H1 (cell line): ENCODE results near the gene CD8B2. TPM values are rescaled to one million over a fixed set of nuclear protein-coding genes. Genes with fewer than 3 reads are reported as not detected.
A peak's percentile ranks its signal among the peaks of the same experiment; 100 is the strongest.

ENCODE experiments used
- CTCF ChIA-PET: fragments of 300-600 bp; sonication (Branson Sonifier 250); formaldehyde crosslinking; loops from one replicate; lab custom pipeline; 2021; ENCODE audit not compliant: partially characterized antibody; lab: Charles Lee
- POLR2A ChIA-PET: fragments of 300-600 bp; sonication (Branson Sonifier 250); formaldehyde crosslinking; loops from one replicate; lab custom pipeline; 2021; ENCODE audit warnings: inconsistent platforms; ENCODE audit not compliant: partially characterized antibody; lab: Charles Lee
- DNase-seq, 2 experiments: peaks; one replicate each; pipeline versions ENCODE4 v3.0.0 to v3.0.0-alpha.2; 2010 to 2022; ENCODE audit warnings: low spot score in 2 of 2, low read depth in 1 of 2, mixed read lengths in 1 of 2
- FAIRE-seq: peaks from 2 replicates; lab custom pipeline; 2011; peaks lifted over from hg19 to GRCh38; lab: Jason Lieb, UNC
- H2AFZ ChIP-seq: 2 replicates; pipeline ENCODE4 v1.8.1; 2012; ENCODE audit warnings: low read length, inconsistent platforms
- H2AK5ac ChIP-seq: 2 replicates; pipeline ENCODE4 v1.6.1; 2013; ENCODE audit warnings: low read depth, low read length
- H2BK120ac ChIP-seq: replicated peaks from 2 replicates; pipeline ENCODE3; 2013; ENCODE audit warnings: low read depth, low read length, inconsistent platforms
- H2BK12ac ChIP-seq: 2 replicates; pipeline ENCODE4 v1.6.1; 2013; ENCODE audit warnings: low read depth, low read length
- H2BK15ac ChIP-seq: 2 replicates; pipeline ENCODE4 v1.6.1; 2013; ENCODE audit warnings: low read length
- H2BK20ac ChIP-seq: 2 replicates; pipeline ENCODE4 v1.6.1; 2013; ENCODE audit warnings: low read length
- H2BK5ac ChIP-seq: 2 replicates; pipeline ENCODE4 v1.6.1; 2013; ENCODE audit warnings: low read depth, low read length
- H3K14ac ChIP-seq: 2 replicates; pipeline ENCODE4 v1.6.1; 2013; ENCODE audit warnings: inconsistent platforms; ENCODE audit not compliant: insufficient read length
- H3K18ac ChIP-seq: 2 replicates; pipeline ENCODE4 v1.6.1; 2013; ENCODE audit warnings: low read length; ENCODE audit errors: extremely low read depth
- H3K23ac ChIP-seq: 2 replicates; pipeline ENCODE4 v1.6.1; 2013; ENCODE audit warnings: inconsistent platforms; ENCODE audit not compliant: insufficient read length
- H3K23me2 ChIP-seq: 2 replicates; pipeline ENCODE4 v1.6.1; 2013; ENCODE audit warnings: low read depth, low read length
- H3K27ac ChIP-seq: 2 replicates; pipeline ENCODE4 v1.6.1; 2011; ENCODE audit warnings: low read depth, low read length, inconsistent platforms
- H3K27me3 ChIP-seq, 4 experiments: replicated peaks in 1 of 4; 1 replicate in 1 of 4; 2 replicates in 3 of 4; pipeline versions ENCODE4 v1.6.1 to v1.8.1; 2011 to 2013; ENCODE audit warnings: low read length in 3 of 4, mild to moderate bottlenecking in 3 of 4, inconsistent platforms in 2 of 4, mixed read lengths in 2 of 4, moderate library complexity in 1 of 4; ENCODE audit not compliant: control insufficient read depth in 3 of 4, insufficient read depth in 3 of 4; ENCODE audit errors: extremely low read depth in 1 of 4
- H3K36me3 ChIP-seq, 4 experiments: 2 replicates each; pipeline versions ENCODE4 v1.6.1 to v1.8.1; 2011 to 2013; ENCODE audit warnings: mild to moderate bottlenecking in 4 of 4, low read length in 3 of 4, moderate library complexity in 2 of 4, control low read depth in 1 of 4, inconsistent platforms in 1 of 4; ENCODE audit not compliant: insufficient read depth in 4 of 4, control insufficient read depth in 2 of 4
- H3K4ac ChIP-seq: replicated peaks from 2 replicates; pipeline ENCODE3; 2013; ENCODE audit warnings: low read length, low read depth, mixed read lengths, inconsistent platforms; ENCODE audit not compliant: insufficient read length
- H3K4me1 ChIP-seq, 4 experiments: replicated peaks in 1 of 4; 1 replicate in 1 of 4; 2 replicates in 3 of 4; pipeline versions ENCODE4 v1.6.1 to v1.8.1; 2011 to 2013; ENCODE audit warnings: low read length in 3 of 4, inconsistent platforms in 2 of 4, mixed read lengths in 1 of 4; ENCODE audit not compliant: insufficient read depth in 4 of 4, control insufficient read depth in 3 of 4
- H3K4me2 ChIP-seq, 2 experiments: 2 replicates each; pipeline versions ENCODE4 v1.6.1 to v1.8.1; 2011 to 2013; ENCODE audit warnings: low read depth in 2 of 2, low read length in 2 of 2, control low read depth in 1 of 2, inconsistent platforms in 1 of 2, mild to moderate bottlenecking in 1 of 2; ENCODE audit not compliant: insufficient read depth in 1 of 2
- H3K4me3 ChIP-seq, 4 experiments: fragments of 200-600, 300-600 bp in 1 of 4; sonication (generic), shearing (Covaris generic), sonication (Bioruptor Twin) in 1 of 4; 2 replicates each; pipeline versions ENCODE4 v1.5.1 to v1.8.1; 2011 to 2016; ENCODE audit warnings: low read length in 4 of 4, low read depth in 3 of 4, control low read depth in 2 of 4, inconsistent platforms in 2 of 4, mild to moderate bottlenecking in 2 of 4, mixed read lengths in 1 of 4, moderate library complexity in 1 of 4; ENCODE audit not compliant: insufficient read depth in 2 of 4; ENCODE audit errors: extremely low read depth in 1 of 4
- H3K56ac ChIP-seq: replicated peaks from 2 replicates; pipeline ENCODE3; 2013; ENCODE audit warnings: low read depth, mild to moderate bottlenecking, mixed read lengths, low read length, inconsistent platforms; ENCODE audit not compliant: insufficient read length
- H3K79me1 ChIP-seq: 2 replicates; pipeline ENCODE4 v1.6.1; 2013; ENCODE audit warnings: low read depth, low read length, control low read depth
- H3K79me2 ChIP-seq, 2 experiments: 2 replicates each; pipeline versions ENCODE4 v1.6.1 to v1.8.1; 2012 to 2013; ENCODE audit warnings: low read length in 2 of 2, mild to moderate bottlenecking in 2 of 2, inconsistent platforms in 1 of 2; ENCODE audit not compliant: insufficient read depth in 2 of 2, control insufficient read depth in 1 of 2
- H3K9ac ChIP-seq, 4 experiments: replicated peaks in 1 of 4; 1 replicate in 1 of 4; 2 replicates in 3 of 4; pipeline versions ENCODE4 v1.6.1 to v1.8.1; 2011 to 2013; ENCODE audit warnings: low read depth in 3 of 4, low read length in 3 of 4, control low read depth in 2 of 4, mild to moderate bottlenecking in 2 of 4, moderate library complexity in 2 of 4, inconsistent platforms in 1 of 4; ENCODE audit errors: extremely low read depth in 1 of 4
- H3K9me3 ChIP-seq, 2 experiments: 2 replicates each; pipeline versions ENCODE4 v1.6.1 to v1.8.1; 2012 to 2013; ENCODE audit warnings: mild to moderate bottlenecking in 2 of 2, moderate library complexity in 2 of 2, control low read depth in 1 of 2, inconsistent platforms in 1 of 2, low read depth in 1 of 2, low read length in 1 of 2, mixed read lengths in 1 of 2; ENCODE audit not compliant: insufficient read depth in 2 of 2
- H4K20me1 ChIP-seq, 2 experiments: replicated peaks in 1 of 2; 2 replicates each; pipeline versions ENCODE3 to v1.8.1; 2011 to 2013; ENCODE audit warnings: inconsistent platforms in 2 of 2, low read length in 2 of 2, mild to moderate bottlenecking in 1 of 2; ENCODE audit not compliant: insufficient read depth in 2 of 2, control insufficient read depth in 1 of 2
- H4K5ac ChIP-seq: 2 replicates; pipeline ENCODE4 v1.6.1; 2013; ENCODE audit warnings: low read length, low read depth, mixed read lengths, inconsistent platforms; ENCODE audit not compliant: insufficient read length
- H4K8ac ChIP-seq: 2 replicates; pipeline ENCODE4 v1.8.0; 2013; ENCODE audit warnings: mild to moderate bottlenecking, moderate library complexity, low read length, inconsistent platforms; ENCODE audit not compliant: insufficient read depth; ENCODE audit errors: extremely low read depth
- H4K91ac ChIP-seq: replicated peaks from 2 replicates; pipeline ENCODE3; 2013; ENCODE audit warnings: low read length, mixed read lengths, inconsistent platforms; ENCODE audit not compliant: insufficient read length
- ATF2 ChIP-seq: IDR thresholded peaks from 2 replicates; pipeline ENCODE4 v1.6.1; 2012; ENCODE audit warnings: low read length, inconsistent platforms
- CTCF ChIP-seq, 3 experiments: IDR thresholded peaks; 1 replicate in 2 of 3; 2 replicates in 1 of 3; pipeline versions ENCODE4 v1.5.1 to v1.6.1; 2011; ENCODE audit warnings: low read length in 3 of 3, mild to moderate bottlenecking in 3 of 3, inconsistent platforms in 2 of 3, low read depth in 1 of 3, moderate library complexity in 1 of 3; ENCODE audit not compliant: insufficient read depth in 1 of 3; ENCODE audit errors: control extremely low read depth in 1 of 3
- RAD21 ChIP-seq, 2 experiments: IDR thresholded peaks in 1 of 2; conservative IDR thresholded peaks in 1 of 2; 2 replicates each; pipeline ENCODE4 v1.6.1; 2011; ENCODE audit warnings: low read depth in 2 of 2, low read length in 2 of 2, improper control_type of control experiment in 1 of 2, inconsistent platforms in 1 of 2, mild to moderate bottlenecking in 1 of 2, moderate library complexity in 1 of 2
- RFX5 ChIP-seq: IDR thresholded peaks from 2 replicates; pipeline ENCODE4 v1.6.1; 2011; ENCODE audit warnings: low read depth, low read length, improper control_type of control experiment, borderline replicate concordance
- RNF2 ChIP-seq: fragments of 200-900, 300-1000 bp; sonication (generic); IDR thresholded peaks from 2 replicates; pipeline ENCODE4 v1.7.1; 2016; ENCODE audit warnings: borderline replicate concordance, low read depth, mild to moderate bottlenecking, antibody characterized with exemption, low read length; ENCODE audit not compliant: poor library complexity, severe bottlenecking; ENCODE audit errors: missing control alignments
- WGBS, 2 experiments: shearing (Covaris generic) in 1 of 2; methylation state at CpG; one replicate each; pipeline versions ENCODE4 v1.1.6 to v1.1.7; 2013 to 2015; ENCODE audit warnings: low lambda C conversion rate in 2 of 2, mixed read lengths in 2 of 2, inconsistent platforms in 1 of 2, low coverage in 1 of 2, missing lambda C conversion rate in 1 of 2; ENCODE audit not compliant: insufficient replicate concordance in 2 of 2, insufficient coverage in 1 of 2, insufficient read length in 1 of 2; ENCODE audit errors: extremely low coverage in 1 of 2, missing lambda C conversion rate in 1 of 2; 5-methylcytosine and 5-hydroxymethylcytosine counted together
- polyA plus RNA-seq, 7 experiments: library from polyadenylated mRNA; depleted of rRNA in 3 of 7; stranded (reverse) in 5 of 7; unstranded in 2 of 7; fragments of >200 nt in 5 of 7; fragments of 200-250 nt in 2 of 7; gene quantifications; 1 replicate in 5 of 7; 2 replicates in 1 of 7; 4 replicates in 1 of 7; pipeline versions ENCODE4 v1.2.1 to v1.2.3, GENCODE V29; 2011 to 2013; ENCODE audit warnings: missing spikeins in 2 of 7, mixed read lengths in 2 of 7
- total RNA-seq: library from RNA; stranded (reverse); fragmentation: NEBNext Ultra II Directional; extraction: Animal tissue kit (Norgen Biotek cat#: 25700); gene quantifications from 2 replicates; pipeline ENCODE4 v1.2.1, GENCODE V29; 2021

CD8B2 gene
- total and polyA plus RNA-seq, 2 of the 8 experiments (the other 6 are each of a cell fraction or from before 2014, with no cell fraction given), result 0.03 TPM; not detected in 1

GRCh38 chr2:106562268-106563186 is 75.4 kb downstream of the CD8B2 start:
- H4K8ac ChIP-seq, result no peak overlapping the region
- no peak overlapping the region for H2AK5ac ChIP-seq
- no peaks in the 10 kb centered on the region; a peak in 1 of 7 replicates for H3K4me1 ChIP-seq
- H3K9ac ChIP-seq, result no peak overlapping the region
- no peak overlapping the region for H2BK20ac ChIP-seq
- no peak overlapping the region for H3K23ac ChIP-seq
- H3K23me2 ChIP-seq, result no peaks in the 10 kb centered on the region
- no peak overlapping the region for H3K4ac ChIP-seq
- H3K14ac ChIP-seq, result no peak overlapping the region
- H3K18ac ChIP-seq, result no peak overlapping the region
- H2BK5ac ChIP-seq, result no peak overlapping the region
- CTCF ChIA-PET, result interaction anchor here (0.6 to 11.5 kb wide), 19 partner anchors 9 to 464 kb away, joined by 3 to 330 read pairs (median 4); no protein-coding TSS in a partner anchor
- POLR2A ChIA-PET, result no interaction called here
- no peaks in the 10 kb centered on the region for H3K27me3 ChIP-seq
- 77% methylated on average over 9 of the region's 9 CpGs; no CpG with 5 or more reads in 1 of the 2 experiments for WGBS, 2 experiments
- H3K9me3 ChIP-seq, result peaks cover 3 to 7% of the 10 kb centered on the region in 2 experiments; a peak in 3 of 4 replicates
- H2BK15ac ChIP-seq, result no peak overlapping the region
- no peak overlapping the region for H3K27ac ChIP-seq
- no peak overlapping the region for H2AFZ ChIP-seq
- no peak overlapping the region for H4K5ac ChIP-seq
- no peaks in the 10 kb centered on the region for H4K20me1 ChIP-seq
- no peak overlapping the region for H2BK12ac ChIP-seq
- H3K4me2 ChIP-seq, result no peak overlapping the region
- DNase-seq (no peak), FAIRE-seq (no peak)
- no peak overlapping the region for H3K4me3 ChIP-seq
- no peaks in the 10 kb centered on the region for H3K79me1 ChIP-seq
- H2BK120ac ChIP-seq, result no peak overlapping the region
- H3K36me3 ChIP-seq, result no peaks in the 10 kb centered on the region
- TF ChIP-seq ATF2 (no peak), RAD21 (IDR thresholded peaks at IDR 0.05 in 1 of 2, conservative IDR thresholded peaks at IDR 0.05 in 1 of 2; ENCODE audit: low read depth in 2 of 2, low read length in 2 of 2) (peak; percentile 48 to 56), CTCF (IDR thresholded peaks at IDR 0.05; ENCODE audit: control extremely low read depth in 1 of 3, insufficient read depth in 1 of 3, low read depth in 1 of 3, low read length in 3 of 3) (peak in 2 of 3 experiments; percentile 33 to 42; a peak in 3 of 4 replicates), RNF2 (no peak), RFX5 (no peak)
- no peak overlapping the region for H3K56ac ChIP-seq
- no peaks in the 10 kb centered on the region for H3K79me2 ChIP-seq
- no peak overlapping the region for H4K91ac ChIP-seq
